Epithelial cell of proximal tubule (primary cell): ENCODE data around the gene DSG2. TPM values are rescaled to one million over a fixed set of nuclear protein-coding genes. Genes with fewer than 3 reads are reported as not detected.
"Not testable (repeated sequence)": the region's sequence is repeated elsewhere in the genome, so short reads cannot be mapped to it uniquely, and the experiment has no call there.

Experiments used
- DNase-seq: peaks from one replicate; pipeline ENCODE4 v3.0.0-alpha.2; 2011; ENCODE audit warnings: low read depth
- H3K4me3 ChIP-seq: 2 replicates; pipeline ENCODE4 v1.5.1; 2011; ENCODE audit warnings: low read depth, mild to moderate bottlenecking, low read length
- CTCF ChIP-seq: conservative IDR thresholded peaks from 2 replicates; pipeline ENCODE4 v1.5.1; 2012; ENCODE audit warnings: low read depth, mild to moderate bottlenecking, low read length
- total RNA-seq: library from RNA; depleted of rRNA; stranded (reverse); fragments of >200 nt; gene quantifications from 2 replicates; pipeline ENCODE4 v1.2.3, GENCODE V29; 2015

DSG2 gene
- total RNA-seq, 1 donor from 2014 or later: 58.8 TPM

GRCh38 chr18:31498574-31499524, 872 bp downstream of the DSG2 start:
- peak overlapping the region; percentile 85 for H3K4me3 ChIP-seq
- DNase-seq: no peak
- TF ChIP-seq CTCF: no peak

GRCh38 chr18:31500051-31500688, 2.2 kb downstream of the DSG2 start:
- no peak overlapping the region for H3K4me3 ChIP-seq
- DNase-seq: no peak
- TF ChIP-seq CTCF: no peak

DNA sequence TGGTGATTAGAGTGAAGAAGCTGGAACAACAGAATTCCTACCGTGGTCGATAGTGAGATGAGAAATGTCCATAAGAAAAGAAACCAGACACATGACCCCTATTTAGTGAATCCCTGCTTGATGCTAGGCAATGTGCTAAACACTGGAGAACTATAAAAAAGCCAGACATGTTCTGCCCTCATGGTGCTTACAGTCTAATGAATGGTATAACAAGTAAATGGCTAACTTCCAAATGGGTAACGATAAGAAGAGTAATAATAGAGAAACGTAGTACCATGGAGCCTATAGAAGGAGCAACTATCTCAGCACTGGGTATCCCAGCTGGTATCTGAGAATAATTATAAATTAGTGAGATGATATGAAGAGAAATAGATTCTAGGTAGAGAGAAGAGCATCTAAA, 5.0 kb downstream of the DSG2 start:
- no peak for TF ChIP-seq CTCF
- DNase-seq: no peak
- no peak overlapping the region for H3K4me3 ChIP-seq

DNA sequence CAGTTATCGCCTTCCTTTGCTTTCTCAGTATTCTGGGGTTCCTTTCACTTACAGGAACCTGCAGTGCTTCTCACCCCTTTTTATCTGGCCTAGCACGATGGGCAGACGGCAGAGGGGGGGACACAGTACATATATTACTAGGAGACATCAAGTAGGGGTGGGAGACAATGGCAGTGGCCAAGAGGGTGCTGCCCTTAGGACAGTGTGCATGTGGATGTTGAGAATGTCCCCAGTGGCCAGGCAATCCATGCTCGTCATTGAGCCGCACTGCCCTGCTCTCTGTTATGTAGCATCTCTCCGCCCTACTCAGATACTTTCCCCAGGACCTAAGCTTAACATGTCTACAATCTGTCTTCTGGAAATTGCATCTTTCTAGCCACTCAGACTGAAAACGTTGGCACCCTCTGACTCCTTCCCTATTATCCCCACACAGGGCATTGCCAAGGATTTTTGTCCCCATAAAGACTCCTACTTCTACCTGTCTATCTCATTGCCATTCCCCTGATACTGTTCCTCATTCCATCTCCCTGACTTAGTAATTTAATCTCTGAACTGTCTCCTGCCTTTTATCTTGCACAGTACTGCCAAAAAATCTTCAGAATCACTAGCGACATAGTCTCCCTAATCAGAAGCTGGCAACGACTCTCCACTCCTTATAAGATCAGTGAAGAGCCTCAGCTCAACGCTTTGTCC, 6.6 kb downstream of the DSG2 start:
- H3K4me3 ChIP-seq: no peak overlapping the region
- no peak for TF ChIP-seq CTCF
- no peak for DNase-seq

DNA sequence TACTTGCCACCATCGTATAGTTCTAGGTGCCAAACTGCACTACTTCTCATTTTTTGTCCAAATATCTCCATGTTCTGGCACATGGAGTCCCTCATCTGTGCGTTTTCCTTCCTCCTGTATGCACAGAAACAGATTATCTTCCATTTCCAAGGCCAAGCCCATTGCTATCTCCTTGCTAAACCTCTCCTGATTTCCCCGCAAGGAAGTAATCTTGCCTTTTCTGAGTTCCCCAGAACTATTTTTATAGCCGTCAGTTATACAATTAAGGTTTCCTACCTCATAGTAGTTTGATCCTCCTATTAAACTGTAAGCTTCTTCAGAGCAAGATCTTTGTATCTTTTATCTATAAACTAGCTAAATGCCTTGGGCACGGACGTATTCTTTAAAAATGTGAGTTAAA, 7.2 kb downstream of the DSG2 start:
- no peak for DNase-seq
- TF ChIP-seq CTCF: no peak
- H3K4me3 ChIP-seq: no peak overlapping the region

DNA sequence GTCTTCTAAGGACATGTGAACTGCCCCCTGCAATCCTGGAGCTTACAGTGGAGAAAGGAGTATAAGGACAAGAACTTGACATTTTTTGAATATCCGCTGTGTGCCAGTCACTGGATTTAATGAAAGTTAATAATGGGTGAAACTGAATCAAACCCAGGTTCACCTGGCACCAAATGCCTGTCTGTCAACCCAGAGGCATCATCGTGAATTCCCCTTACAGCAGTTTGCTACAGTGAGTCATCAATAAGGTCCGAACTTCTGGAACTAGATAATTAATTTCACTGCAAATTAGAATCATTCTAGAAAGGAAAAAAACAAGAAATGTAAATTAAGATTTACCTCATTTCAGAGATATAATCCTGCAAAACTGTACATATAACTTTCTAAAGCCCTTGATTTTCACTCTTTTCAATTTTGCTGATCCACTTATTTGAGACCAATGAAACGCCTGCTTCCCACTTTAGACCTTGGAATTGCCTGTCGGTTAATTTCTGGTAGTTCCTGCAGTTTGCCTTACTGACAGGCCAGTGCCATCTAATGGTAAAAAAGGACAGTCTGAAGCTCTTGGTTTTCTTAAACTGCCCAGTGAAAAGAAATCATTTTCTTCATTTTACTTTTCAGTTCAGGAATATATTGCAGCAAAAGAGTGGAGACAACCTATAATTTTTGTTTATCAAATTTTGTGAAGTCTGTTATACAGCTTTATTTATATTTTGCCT, 8.2 kb downstream of the DSG2 start:
- DNase-seq: no peak
- H3K4me3 ChIP-seq: no peak overlapping the region
- peak; percentile 73 for TF ChIP-seq CTCF

- H3K4me3 ChIP-seq: not testable (repeated sequence)
Observed at GRCh38 chr18:31507124-31507523, 9.1 kb downstream of the DSG2 start.

More at GRCh38 chr18:31507124-31507523, 9.1 kb downstream of the DSG2 start:
- not testable (repeated sequence) for DNase-seq
